K562 (cell line): ENCODE results near the gene MCC. TPM values are rescaled to one million over a fixed set of nuclear protein-coding genes. Genes with fewer than 3 reads are reported as not detected.

ENCODE experiments used
- BHLHE40 ChIP-seq: IDR thresholded peaks from 2 replicates; pipeline ENCODE4 v1.6.1; 2011; ENCODE audit warnings: low read length, improper control_type of control experiment
- FOXM1 ChIP-seq, 2 experiments: fragments of 450-650 bp in 1 of 2; sonication (generic) in 1 of 2; formaldehyde crosslinking in 1 of 2; IDR thresholded peaks; 2 replicates each; pipeline versions ENCODE4 v1.6.1 to v1.9.0; 2017 to 2022; ENCODE audit warnings: low read depth in 2 of 2, mild to moderate bottlenecking in 2 of 2, missing genetic modification reagents in 1 of 2, moderate library complexity in 1 of 2
- KAT8 ChIP-seq: fragments of 450-650 bp; IDR thresholded peaks from 2 replicates; pipeline ENCODE4 v1.6.1; 2016; ENCODE audit warnings: low read depth, mild to moderate bottlenecking
- NFIX ChIP-seq: fragments of 250-450 bp; sonication (Bioruptor Pico); IDR thresholded peaks from 2 replicates; pipeline ENCODE4 v1.4.0; 2020; ENCODE audit warnings: low read depth, mild to moderate bottlenecking, moderate library complexity
- NRF1 ChIP-seq, 2 experiments: fragments of 450-650 bp; IDR thresholded peaks in 1 of 2; conservative IDR thresholded peaks in 1 of 2; 2 replicates each; pipeline ENCODE4 v1.6.1; 2014; ENCODE audit warnings: mild to moderate bottlenecking in 2 of 2
- PTBP1 ChIP-seq: fragments of 200-400 bp; formaldehyde crosslinking; IDR thresholded peaks from 2 replicates; pipeline ENCODE4 v1.6.1; 2017; ENCODE audit warnings: low read depth, low read length
- RBFOX2 ChIP-seq: fragments of 200-400 bp; formaldehyde crosslinking; IDR thresholded peaks from 2 replicates; pipeline ENCODE4 v1.6.1; 2017; ENCODE audit warnings: low read depth, mild to moderate bottlenecking, low read length, moderate library complexity
- RBM17 ChIP-seq: fragments of 200-400 bp; formaldehyde crosslinking; IDR thresholded peaks from 2 replicates; pipeline ENCODE4 v1.6.1; 2017; ENCODE audit warnings: low read depth, mild to moderate bottlenecking, low read length, borderline replicate concordance
- RBM25 ChIP-seq: fragments of 200-400 bp; formaldehyde crosslinking; IDR thresholded peaks from 2 replicates; pipeline ENCODE4 v1.6.1; 2018; ENCODE audit warnings: low read length, low read depth, moderate library complexity; ENCODE audit not compliant: severe bottlenecking
- TAF1 ChIP-seq: IDR thresholded peaks from 2 replicates; pipeline ENCODE4 v1.6.1; 2011; ENCODE audit warnings: mild to moderate bottlenecking, low read length, moderate library complexity; ENCODE audit not compliant: insufficient read depth, control insufficient read depth, severe bottlenecking; ENCODE audit errors: extremely low read depth
- ZNF274 ChIP-seq: IDR thresholded peaks from 2 replicates; pipeline ENCODE4 v1.6.1; 2011; ENCODE audit warnings: low read depth, mild to moderate bottlenecking, low read length, moderate library complexity, borderline replicate concordance
- ZNF324 ChIP-seq: fragments of 250-450 bp; sonication (Bioruptor Pico); IDR thresholded peaks from 2 replicates; pipeline ENCODE4 v1.4.0; 2020; ENCODE audit warnings: mild to moderate bottlenecking
- ZNF696 ChIP-seq: fragments of 250-450 bp; sonication (Bioruptor Pico); conservative IDR thresholded peaks from 2 replicates; pipeline ENCODE4 v1.4.0; 2020; ENCODE audit warnings: mild to moderate bottlenecking, moderate library complexity
- polyA plus RNA-seq, 8 experiments: library from polyadenylated mRNA; depleted of rRNA in 4 of 8; stranded (reverse) in 5 of 8; unstranded in 3 of 8; fragments of >200 nt; fragmentation: Nextera tagmentation in 2 of 8; fragmentation: Illumina TruSeq in 1 of 8; extraction: Ambion mirVana in 2 of 8; extraction: Trizol in 1 of 8; gene quantifications; 2 replicates each; pipeline versions ENCODE4 v1.2.1 to v1.2.3, GENCODE V29; 2011 to 2014; ENCODE audit warnings: inconsistent platforms in 1 of 8, missing spikeins in 1 of 8
- total RNA-seq, 7 experiments: library from RNA; depleted of rRNA in 6 of 7; stranded (reverse); fragments of >200 nt in 6 of 7; fragmentation: Illumina TruSeq in 2 of 7; extraction: Trizol in 2 of 7; gene quantifications; 2 replicates each; pipeline versions ENCODE4 v1.2.1 to v1.2.3, GENCODE V29; 2011 to 2021; ENCODE audit warnings: low replicate concordance in 1 of 7
- TF ChIP-seq, protein P1 (sequence below), 2 experiments: fragments of 450-650 bp; formaldehyde crosslinking in 1 of 2; IDR thresholded peaks; 2 replicates each; pipeline versions ENCODE4 v1.4.0 to v1.6.1; 2014 to 2020; ENCODE audit warnings: mild to moderate bottlenecking in 2 of 2, borderline replicate concordance in 1 of 2, low read depth in 1 of 2
- TF ChIP-seq, protein P2 (sequence below): IDR thresholded peaks from 2 replicates; pipeline ENCODE4 v1.6.1; 2016; ENCODE audit warnings: missing genetic modification characterization, missing compliant biosample characterization

MCC gene
- total and polyA plus RNA-seq, 9 of the 15 experiments (the other 6 are each of a cell fraction or from before 2014, with no cell fraction given): 0.04 to 0.24 (median 0.06) TPM; not detected in 1

DNA sequence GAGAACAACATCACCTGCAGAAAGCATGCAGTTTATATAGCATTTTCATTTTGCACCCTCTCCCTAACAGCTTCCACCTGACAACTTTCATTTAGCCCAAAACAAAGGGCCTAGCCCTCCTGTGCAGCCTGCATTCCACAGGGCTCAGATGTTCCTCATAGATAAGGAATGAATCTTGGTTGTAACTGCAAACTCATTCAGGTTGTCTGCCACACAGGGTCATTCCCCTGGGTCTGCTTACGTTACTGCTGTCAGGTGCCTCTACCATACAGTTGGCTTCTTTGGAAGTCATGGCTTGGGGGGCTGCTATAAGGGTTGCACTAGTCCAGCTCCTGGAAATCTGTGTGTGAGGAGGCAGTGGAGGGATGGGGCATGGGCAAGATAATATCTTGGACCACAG is 514.3 kb downstream of the MCC start (continued):
- TF ChIP-seq, protein P1, sequence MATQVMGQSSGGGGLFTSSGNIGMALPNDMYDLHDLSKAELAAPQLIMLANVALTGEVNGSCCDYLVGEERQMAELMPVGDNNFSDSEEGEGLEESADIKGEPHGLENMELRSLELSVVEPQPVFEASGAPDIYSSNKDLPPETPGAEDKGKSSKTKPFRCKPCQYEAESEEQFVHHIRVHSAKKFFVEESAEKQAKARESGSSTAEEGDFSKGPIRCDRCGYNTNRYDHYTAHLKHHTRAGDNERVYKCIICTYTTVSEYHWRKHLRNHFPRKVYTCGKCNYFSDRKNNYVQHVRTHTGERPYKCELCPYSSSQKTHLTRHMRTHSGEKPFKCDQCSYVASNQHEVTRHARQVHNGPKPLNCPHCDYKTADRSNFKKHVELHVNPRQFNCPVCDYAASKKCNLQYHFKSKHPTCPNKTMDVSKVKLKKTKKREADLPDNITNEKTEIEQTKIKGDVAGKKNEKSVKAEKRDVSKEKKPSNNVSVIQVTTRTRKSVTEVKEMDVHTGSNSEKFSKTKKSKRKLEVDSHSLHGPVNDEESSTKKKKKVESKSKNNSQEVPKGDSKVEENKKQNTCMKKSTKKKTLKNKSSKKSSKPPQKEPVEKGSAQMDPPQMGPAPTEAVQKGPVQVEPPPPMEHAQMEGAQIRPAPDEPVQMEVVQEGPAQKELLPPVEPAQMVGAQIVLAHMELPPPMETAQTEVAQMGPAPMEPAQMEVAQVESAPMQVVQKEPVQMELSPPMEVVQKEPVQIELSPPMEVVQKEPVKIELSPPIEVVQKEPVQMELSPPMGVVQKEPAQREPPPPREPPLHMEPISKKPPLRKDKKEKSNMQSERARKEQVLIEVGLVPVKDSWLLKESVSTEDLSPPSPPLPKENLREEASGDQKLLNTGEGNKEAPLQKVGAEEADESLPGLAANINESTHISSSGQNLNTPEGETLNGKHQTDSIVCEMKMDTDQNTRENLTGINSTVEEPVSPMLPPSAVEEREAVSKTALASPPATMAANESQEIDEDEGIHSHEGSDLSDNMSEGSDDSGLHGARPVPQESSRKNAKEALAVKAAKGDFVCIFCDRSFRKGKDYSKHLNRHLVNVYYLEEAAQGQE (IDR thresholded peaks at IDR 0.05; ENCODE audit: borderline replicate concordance): no peak; the same call in 1 of the 2 replicates
- TF ChIP-seq, protein P1 (CRISPR knock-in tag; IDR thresholded peaks at IDR 0.05; ENCODE audit: low read depth): no peak
- TF ChIP-seq, protein P2, sequence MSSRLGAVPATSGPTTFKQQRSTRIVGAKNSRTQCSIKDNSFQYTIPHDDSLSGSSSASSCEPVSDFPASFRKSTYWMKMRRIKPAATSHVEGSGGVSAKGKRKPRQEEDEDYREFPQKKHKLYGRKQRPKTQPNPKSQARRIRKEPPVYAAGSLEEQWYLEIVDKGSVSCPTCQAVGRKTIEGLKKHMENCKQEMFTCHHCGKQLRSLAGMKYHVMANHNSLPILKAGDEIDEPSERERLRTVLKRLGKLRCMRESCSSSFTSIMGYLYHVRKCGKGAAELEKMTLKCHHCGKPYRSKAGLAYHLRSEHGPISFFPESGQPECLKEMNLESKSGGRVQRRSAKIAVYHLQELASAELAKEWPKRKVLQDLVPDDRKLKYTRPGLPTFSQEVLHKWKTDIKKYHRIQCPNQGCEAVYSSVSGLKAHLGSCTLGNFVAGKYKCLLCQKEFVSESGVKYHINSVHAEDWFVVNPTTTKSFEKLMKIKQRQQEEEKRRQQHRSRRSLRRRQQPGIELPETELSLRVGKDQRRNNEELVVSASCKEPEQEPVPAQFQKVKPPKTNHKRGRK (tag): no peak
- TF ChIP-seq RBM17 (no peak), BHLHE40 (peak; percentile 25; the same call in 1 of the 2 replicates), NRF1 (conservative IDR thresholded peaks at IDR 0.05 in 1 of 2, IDR thresholded peaks at IDR 0.05 in 1 of 2) (peak; percentile 14; a peak in 1 of 4 replicates), RBM25 (no peak), NFIX (CRISPR knock-in tag) (no peak), FOXM1 (IDR thresholded peaks at IDR 0.05; ENCODE audit: low read depth) (no peak), FOXM1 (CRISPR knock-in tag; IDR thresholded peaks at IDR 0.05; ENCODE audit: low read depth) (no peak), ZNF696 (no peak), PTBP1 (no peak), KAT8 (no peak), ZNF324 (no peak), ZNF274 (no peak), RBFOX2 (no peak), TAF1 (no peak)
